Islet of Langerhans (tissue), 1 donor: ENCODE data around the gene SASS6.

Source experiments
- FAIRE-seq: peaks from one replicate; lab custom pipeline; 2011; peaks lifted over from hg19 to GRCh38; lab: Jason Lieb, UNC

Gene SASS6

DNA sequence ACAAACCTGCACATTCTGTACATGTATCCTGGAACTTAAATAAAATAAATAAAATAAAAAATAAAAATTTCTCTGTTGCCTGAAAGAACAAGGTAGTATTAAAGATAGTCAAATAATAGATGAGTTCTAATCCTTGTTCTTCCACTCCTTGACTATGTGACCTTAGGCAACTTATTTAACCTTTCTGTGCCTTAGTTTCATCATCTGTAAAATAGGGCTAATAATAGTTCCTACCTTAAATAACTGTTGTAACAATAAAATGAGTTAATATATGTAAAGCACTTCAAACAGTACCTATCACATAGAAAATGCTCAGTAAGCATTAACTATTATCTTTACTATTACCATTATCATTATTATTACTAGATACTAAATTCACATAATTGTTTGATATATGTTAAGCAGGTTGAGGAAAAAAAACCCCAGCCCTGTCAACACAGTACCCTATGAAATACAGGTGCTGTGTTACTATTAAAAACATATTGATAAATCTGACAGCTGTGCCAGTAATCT lies 23.1 kb downstream of the SASS6 start:
- peak; percentile 72 for FAIRE-seq

GRCh38 chr1:100107696-100108095 lies 25.0 kb downstream of the SASS6 start:
- no peak for FAIRE-seq

GRCh38 chr1:100101564-100101963 lies 31.2 kb downstream of the SASS6 start:
- no peak for FAIRE-seq

DNA sequence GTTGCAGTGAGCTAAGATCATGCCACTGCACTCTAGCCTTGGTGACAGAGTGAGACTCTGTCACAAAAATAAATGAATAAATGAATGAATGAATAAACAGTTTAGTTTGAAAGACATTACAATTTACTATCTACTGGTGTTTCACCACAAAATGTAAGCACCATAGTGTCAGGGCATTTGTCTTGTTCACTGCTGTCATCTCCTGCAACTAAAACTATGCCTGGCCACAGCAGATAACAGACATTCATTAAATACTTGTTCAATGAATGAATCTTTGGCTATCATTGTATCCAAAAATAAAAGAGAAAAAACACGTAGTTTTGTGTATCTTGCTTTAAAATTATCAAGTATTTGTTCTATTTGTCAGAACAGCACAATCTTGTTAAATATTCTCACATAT lies 32.5 kb downstream of the SASS6 start:
- no peak for FAIRE-seq

DNA sequence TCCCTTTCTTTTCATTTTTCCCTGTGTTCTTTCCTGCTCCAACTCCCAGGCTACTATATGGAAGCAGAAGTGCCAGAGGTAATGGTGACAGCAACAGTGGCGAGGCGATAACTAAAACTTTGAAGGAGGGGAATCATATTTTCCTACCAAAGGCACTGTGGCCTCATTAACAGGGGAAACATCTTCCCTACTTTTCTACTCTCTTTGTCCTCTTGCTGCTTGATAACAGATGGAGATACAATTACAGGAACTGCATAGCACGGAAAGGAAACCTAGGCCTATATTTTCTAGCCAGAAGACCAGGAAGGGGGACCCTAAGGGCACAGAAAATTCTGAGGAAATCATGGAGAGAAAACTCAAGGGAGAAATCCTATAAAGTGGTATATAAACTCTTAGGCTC lies 42.3 kb downstream of the SASS6 start:
- no peak for FAIRE-seq

GRCh38 chr1:100089082-100089481 lies 43.6 kb downstream of the SASS6 start:
- FAIRE-seq = peak; percentile 82

DNA sequence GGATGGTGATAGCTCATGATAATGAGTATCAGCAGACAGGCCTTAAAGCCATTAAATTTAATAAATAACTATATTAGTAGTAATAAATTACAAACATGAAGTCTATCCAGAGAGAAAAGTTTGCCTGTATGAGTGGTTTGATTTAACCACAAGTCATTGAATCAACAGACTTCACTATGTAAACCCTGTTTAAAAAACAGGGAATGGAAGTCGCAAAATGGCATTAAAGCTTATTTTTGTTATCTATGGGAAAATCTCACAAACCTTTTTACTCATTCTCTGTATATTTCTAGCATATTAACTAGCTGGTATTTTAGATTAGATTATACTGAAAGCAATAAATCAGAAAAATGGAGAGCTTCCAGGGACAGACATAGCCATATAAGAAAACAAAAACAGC lies 45.3 kb downstream of the SASS6 start:
- no peak for FAIRE-seq

- FAIRE-seq = peak; percentile 76
Measured at GRCh38 chr1:100080331-100080730, 52.4 kb downstream of the SASS6 start.

GRCh38 chr1:100077531-100077930 lies 55.2 kb downstream of the SASS6 start:
- no peak for FAIRE-seq

- no peak for FAIRE-seq
Measured at GRCh38 chr1:100076744-100077143, 56.0 kb downstream of the SASS6 start.

DNA sequence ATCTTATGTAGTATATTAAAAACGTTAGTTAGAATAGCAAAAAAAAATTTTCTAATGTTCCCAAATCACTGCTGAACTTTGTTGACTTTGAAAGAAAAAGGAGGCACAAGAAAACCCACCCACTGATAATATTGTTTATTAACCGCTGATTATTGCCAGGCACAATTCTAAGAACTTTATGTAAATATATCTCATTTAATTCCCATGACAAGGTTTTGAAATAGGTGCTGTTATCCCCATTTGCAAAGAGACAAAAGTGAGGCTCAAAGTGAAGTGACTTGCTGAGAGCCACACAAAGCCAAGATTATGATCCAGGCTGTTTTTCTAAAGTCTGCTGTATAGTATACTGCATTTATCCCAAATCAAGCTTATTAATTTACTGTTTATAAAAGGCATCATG lies 56.4 kb downstream of the SASS6 start:
- no peak for FAIRE-seq

DNA sequence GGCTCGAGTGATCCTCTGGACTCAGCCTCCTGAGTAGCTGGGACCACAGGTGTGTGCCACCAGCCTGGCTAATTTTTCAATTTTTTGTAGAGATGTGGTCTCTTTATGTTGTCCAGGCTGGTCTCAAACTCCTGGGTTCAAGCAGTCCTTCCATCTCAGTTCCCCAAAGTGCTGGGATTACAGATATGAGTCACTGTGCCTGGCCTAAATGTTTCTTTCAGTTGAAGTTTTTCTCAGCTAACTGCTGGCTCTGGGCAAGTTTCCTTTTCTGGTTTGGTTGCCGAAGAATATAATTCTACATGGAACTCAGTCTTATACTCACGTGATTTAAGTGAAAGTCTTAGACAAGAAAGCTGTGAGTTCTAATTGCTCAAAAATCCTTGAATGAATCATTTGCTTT lies 57.0 kb downstream of the SASS6 start:
- FAIRE-seq = no peak

DNA sequence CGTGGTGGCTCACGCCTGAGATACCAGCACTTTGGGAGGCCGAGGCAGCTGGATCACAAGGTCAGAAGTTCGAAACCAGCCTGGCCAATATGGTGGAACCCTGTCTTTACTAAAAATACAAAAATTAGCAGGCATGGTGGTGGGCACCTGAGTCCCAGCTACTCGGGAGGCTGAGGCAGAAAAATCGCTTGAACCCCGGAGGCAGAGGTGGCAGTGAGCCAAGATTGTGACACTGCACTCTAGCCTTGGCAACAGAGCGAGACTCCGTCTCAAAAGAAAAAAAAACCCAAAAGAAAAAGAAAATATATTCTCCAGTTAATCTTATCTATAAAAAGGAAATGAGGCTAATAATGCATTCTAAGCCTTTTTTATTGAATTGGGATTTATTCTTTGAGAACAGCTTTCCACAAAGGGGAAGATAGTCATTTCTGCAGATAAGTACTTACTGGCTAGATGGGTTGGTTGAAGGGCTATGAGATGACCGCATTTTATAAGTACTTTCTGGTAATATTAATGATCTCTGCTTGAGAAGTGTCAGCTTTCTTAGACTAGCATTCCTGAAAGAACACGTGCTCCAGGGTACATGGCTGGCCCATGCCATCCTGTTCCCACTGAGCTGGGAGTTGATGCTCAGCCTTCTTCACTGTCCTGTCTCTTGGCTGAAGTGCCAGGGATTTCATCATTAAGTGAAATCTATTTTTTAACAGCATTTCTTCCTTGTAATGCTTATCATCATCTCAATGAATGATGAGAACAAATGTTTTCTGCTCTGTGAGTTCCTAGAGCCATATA lies 57.9 kb downstream of the SASS6 start:
- no peak for FAIRE-seq

GRCh38 chr1:100073531-100073930 lies 59.2 kb downstream of the SASS6 start:
- no peak for FAIRE-seq

- FAIRE-seq = no peak
Measured at GRCh38 chr1:100070201-100070939, 62.4 kb downstream of the SASS6 start.

- FAIRE-seq = no peak
Measured at GRCh38 chr1:100065969-100066227, 66.8 kb downstream of the SASS6 start.

DNA sequence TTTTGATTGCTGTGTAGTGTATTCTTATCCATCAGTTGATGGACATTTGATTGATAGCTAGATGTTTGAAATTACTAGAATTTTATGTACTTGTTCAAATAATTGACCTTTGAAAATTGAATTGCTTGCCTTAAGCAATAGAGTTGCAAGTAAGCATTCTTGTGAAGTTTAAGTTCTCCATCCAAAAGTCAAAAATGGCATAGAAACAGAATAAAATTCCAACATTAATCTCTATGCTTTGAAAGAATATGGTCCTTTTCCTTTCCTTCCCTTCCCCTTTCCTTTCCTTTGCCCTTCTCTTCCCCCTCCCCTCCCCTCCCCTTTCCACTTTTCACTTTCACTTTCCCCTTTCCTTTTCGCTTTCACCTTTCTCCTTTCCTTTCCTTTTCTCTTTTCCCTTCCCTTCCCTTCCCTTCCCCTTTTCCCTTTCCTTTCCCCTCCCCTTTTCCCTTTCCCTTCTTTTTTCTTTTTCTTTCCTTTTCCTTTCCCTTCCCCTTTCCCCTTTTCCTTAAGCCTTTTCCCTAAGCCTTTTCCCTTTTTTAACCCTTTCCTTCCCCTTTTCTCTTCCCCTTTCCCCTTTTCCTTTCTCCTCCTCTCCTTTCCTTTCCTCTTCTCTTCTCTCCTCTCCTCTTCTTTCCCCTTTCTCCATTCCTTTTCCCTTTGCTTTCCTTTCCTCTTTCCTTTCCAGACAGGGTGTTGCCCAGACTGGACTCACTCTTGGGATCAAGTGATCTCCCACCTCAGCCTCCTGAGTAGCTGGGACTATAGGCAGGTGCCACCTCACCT lies 67.4 kb downstream of the SASS6 start:
- no peak for FAIRE-seq

DNA sequence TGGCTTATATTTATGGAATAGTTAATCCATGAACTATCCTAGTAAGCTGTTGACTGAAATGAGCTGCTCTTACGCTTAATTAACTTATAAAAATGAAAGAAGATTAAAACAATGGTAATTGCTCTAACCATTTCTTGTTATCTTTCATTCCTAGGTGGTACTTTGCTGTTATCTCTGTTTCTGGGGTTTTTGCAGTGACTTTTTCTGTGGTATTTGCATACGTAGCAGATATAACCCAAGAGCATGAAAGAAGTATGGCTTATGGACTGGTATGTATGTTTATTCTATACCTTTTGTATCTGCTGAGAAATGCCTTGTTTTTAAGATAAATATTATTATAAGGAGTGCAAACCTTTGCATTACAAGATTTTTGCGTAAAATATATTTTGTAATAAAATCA lies 71.0 kb downstream of the SASS6 start:
- no peak for FAIRE-seq

DNA sequence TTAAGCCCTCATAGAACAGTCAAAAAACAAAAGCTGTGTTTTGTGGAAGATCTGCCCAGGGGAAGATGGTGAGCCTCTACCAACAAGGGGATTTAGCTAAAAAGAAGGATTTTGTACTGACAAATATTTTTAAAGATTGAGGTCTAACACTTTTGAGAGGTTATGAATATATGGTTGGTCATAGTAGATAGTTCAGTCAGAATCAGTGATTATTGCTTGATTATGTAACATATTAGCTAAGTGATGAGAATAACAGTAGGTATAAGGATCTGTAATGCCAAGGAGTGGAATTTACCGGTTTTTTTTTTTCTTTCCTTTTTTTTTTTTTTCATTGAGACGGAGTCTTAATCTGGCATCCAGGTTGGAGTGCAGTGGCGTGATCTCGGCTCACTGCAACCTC lies 79.0 kb downstream of the SASS6 start:
- FAIRE-seq = no peak

DNA sequence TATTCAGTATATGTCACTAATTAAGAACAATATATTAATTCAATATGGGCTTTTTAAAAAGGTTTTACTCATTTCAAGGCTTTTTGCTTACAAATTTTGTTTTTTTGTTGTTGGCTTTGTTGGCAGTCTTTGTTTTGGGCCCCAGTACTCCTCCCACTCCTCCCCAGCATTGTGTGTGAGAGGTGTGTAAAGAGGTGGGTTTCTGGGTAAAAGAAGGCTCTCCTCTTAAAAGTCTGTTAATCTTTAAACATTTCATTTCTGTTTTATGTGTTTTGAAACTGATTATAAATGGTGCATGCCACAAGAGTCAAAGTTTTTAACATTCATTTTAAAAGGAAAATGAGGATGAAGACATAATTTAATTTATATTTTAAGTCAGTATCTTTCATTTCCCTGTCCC lies 79.6 kb downstream of the SASS6 start:
- FAIRE-seq = peak; percentile 58

DNA sequence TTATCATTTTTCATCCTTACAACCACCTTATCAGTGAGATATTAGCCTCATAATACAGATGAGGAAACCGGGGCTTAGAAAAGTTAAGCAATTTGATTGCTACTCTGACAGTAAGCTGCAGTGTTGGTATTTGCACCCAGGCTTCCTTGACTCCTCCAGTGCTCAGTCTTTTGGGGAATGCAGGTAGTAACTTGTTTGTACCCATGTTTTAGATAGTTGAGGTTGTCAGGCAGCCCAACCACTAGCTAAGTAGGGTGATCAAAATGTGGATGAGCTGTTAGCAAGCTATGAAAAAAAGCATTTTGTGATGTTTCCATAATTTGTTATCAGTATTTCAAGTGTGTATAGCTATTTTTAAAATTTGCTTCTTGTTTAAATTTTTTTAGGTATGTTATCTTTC lies 80.8 kb downstream of the SASS6 start:
- no peak for FAIRE-seq

- FAIRE-seq = no peak
Measured at GRCh38 chr1:100051401-100051800, 81.3 kb downstream of the SASS6 start.

- FAIRE-seq = no peak
Measured at GRCh38 chr1:100050139-100050538, 82.6 kb downstream of the SASS6 start.
